ENCODE results near the gene ANO3.

ANO3 gene

DNA sequence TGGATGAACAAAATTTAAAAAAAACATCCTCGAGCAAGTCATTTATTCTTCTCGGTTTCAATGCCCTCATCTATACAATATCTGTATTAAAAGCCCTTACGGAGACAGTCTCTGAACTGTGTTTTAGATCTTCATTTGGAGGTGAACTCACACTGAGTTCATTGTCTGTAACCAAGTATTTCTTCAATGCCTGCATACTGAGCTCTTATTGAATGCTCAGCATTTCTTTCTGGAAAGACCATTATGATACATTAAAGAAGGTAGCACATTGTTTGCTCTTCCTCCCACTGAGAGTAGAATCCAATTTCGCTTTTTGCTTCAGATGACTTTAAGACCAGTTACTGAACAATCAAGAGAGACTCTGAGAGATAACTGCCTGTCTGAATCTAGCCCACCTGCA is 1.7 kb upstream of the ANO3 start:
- H3K4me3 ChIP-seq (ENCODE audit: low read depth, low read length): no peak overlapping the region
- TF ChIP-seq, protein P1, sequence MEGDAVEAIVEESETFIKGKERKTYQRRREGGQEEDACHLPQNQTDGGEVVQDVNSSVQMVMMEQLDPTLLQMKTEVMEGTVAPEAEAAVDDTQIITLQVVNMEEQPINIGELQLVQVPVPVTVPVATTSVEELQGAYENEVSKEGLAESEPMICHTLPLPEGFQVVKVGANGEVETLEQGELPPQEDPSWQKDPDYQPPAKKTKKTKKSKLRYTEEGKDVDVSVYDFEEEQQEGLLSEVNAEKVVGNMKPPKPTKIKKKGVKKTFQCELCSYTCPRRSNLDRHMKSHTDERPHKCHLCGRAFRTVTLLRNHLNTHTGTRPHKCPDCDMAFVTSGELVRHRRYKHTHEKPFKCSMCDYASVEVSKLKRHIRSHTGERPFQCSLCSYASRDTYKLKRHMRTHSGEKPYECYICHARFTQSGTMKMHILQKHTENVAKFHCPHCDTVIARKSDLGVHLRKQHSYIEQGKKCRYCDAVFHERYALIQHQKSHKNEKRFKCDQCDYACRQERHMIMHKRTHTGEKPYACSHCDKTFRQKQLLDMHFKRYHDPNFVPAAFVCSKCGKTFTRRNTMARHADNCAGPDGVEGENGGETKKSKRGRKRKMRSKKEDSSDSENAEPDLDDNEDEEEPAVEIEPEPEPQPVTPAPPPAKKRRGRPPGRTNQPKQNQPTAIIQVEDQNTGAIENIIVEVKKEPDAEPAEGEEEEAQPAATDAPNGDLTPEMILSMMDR (IDR thresholded peaks at IDR 0.05; ENCODE audit: low read depth, low read length): no peak

DNA sequence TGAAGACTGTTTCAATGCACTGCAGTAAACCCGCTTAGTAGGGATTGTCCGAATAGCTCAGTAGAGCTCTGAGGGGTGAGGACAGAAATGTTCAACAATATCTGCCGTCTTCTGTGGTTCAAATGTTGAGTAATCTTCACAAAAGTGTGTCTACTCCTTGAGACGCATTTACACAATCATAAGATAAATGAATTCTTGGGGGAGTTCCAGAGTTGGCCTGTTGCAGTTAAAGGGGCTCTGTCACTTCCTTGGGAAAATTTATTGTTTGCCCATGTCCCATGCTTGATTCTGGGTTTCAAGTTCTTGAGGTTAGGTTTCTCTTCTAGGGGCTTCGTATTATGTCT is 614 bp downstream of the ANO3 start:
- no peak overlapping the region for H3K4me3 ChIP-seq (ENCODE audit: low read depth, low read length)
- TF ChIP-seq, protein P1 (IDR thresholded peaks at IDR 0.05; ENCODE audit: low read depth, low read length): no peak

DNA sequence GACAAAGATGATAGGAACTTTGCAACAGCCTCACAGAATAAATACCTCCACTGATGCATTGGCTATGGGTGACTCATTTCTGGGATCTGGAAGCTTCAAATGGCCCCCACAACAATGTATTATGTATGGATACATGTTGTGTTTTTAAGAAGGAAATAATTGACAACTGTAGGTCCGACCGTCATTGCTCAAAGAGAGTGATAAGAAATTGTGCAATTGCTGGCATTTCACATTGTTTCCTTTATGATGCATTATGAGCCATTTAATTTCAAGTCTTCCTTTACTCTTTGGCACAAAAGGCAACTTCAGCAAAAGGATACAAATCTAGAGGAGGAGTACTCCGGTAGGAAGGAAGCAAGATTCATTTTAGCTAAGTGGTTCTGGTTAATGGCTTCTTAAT is 2.0 kb downstream of the ANO3 start:
- TF ChIP-seq, protein P1 (IDR thresholded peaks at IDR 0.05; ENCODE audit: low read depth, low read length): no peak
- H3K4me3 ChIP-seq (ENCODE audit: low read depth, low read length): no peak overlapping the region

DNA sequence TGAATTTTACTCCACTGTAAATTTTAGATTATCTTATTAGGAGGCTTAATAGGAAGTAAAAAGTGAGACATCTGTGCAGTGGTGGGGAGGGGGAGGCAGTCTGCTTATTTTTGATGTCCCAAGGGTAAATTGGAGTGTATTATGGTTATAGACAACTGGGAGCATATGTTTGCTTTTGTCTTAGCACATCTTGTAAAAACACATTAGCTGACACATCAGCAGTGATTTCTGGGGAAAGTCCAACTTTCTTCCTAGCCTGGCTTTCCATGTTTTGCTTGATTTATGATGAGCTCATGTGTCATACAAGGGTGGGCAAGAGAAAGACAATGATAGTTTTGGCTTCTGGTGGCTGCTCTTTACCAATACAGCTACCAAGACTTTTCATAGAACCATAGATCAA is 4.0 kb downstream of the ANO3 start:
- TF ChIP-seq, protein P1 (IDR thresholded peaks at IDR 0.05; ENCODE audit: low read depth, low read length): no peak
- H3K4me3 ChIP-seq (ENCODE audit: low read depth, low read length): no peak overlapping the region

DNA sequence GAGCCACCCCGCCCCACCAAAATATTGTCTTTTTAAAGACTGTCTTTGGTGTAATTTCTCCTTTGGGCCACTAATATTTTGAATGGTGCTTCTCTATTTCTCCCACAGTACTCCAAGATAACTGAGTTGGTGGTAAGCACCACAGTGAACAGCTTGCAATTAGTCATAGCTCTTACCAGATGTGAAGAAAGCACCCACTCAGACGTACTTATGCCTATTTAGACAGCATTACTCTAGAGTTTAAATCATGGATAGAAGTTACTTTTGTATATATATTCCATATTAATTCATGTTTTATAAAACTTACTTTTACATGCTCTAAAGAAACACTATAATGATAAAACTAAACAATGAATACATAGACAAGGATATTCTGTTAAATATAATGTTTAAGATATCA is 12.7 kb downstream of the ANO3 start:
- TF ChIP-seq, protein P1 (IDR thresholded peaks at IDR 0.05; ENCODE audit: low read depth, low read length): no peak
- H3K4me3 ChIP-seq (ENCODE audit: low read depth, low read length): no peak overlapping the region

DNA sequence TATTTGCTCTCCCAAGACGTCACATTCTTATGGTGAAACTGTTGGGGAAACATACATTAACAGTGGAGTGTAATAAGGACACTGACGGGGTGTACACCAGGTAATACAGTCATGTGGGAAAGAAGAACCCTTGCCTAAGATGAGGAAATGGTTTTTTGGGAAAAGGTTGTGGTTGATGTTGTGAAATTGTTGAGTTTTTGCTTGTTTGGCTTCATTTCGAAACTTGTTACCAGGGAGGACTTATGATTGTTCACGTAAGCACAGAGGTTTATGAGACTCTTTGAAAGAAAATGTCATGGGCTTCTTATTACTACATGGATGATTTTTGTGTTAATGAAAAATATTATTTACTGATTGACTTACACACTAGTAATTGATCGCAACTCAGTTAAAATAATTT is 16.8 kb downstream of the ANO3 start:
- H3K4me3 ChIP-seq (ENCODE audit: low read depth, low read length): no peak overlapping the region

DNA sequence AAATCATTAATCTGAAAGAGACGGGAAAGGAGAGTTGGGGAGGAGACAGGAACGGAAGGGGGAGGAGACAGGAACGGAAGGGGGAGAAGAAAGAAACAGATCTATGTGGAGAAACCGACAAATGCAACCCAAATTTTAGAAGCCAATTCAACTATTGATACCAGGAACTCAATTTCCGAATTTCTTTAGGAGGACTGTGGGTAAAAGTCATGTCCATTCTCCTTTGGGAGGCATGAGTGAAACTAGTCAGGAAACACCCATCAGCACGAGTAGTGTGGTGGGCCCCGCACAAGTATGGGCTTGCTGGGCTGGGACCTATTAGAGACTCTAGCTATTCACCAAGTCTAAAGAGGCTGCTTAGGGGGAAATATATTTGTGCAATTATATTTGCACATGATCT is 18.1 kb downstream of the ANO3 start:
- no peak overlapping the region for H3K4me3 ChIP-seq (ENCODE audit: low read depth, low read length)
- TF ChIP-seq, protein P1 (IDR thresholded peaks at IDR 0.05; ENCODE audit: low read depth, low read length): no peak

More for the DNA sequence above, 16.8 kb downstream of the ANO3 start:
- TF ChIP-seq, protein P1 (IDR thresholded peaks at IDR 0.05; ENCODE audit: low read depth, low read length): no peak

Data from WI38 (cell line).